ENCODE data around the gene PCDHA10.
"Not testable (repeated sequence)": the region's sequence is repeated elsewhere in the genome, so short reads cannot be mapped to it uniquely, and the experiment has no call there.

The PCDHA10 gene

GRCh38 chr5:140823475-140823874 is 32.2 kb upstream of the PCDHA10 start:
- Histone ChIP-seq H3K27ac (ENCODE audit: low read length) (no peak overlapping the region), H3K79me2 (ENCODE audit: low read length) (no peaks in the 10 kb centered on the region), H4K20me1 (ENCODE audit: insufficient read depth, low read length) (no peaks in the 10 kb centered on the region), H3K36me3 (replicated peaks; ENCODE audit: low read depth, low read length) (no peaks in the 10 kb centered on the region), H3K4me3 (ENCODE audit: low read length) (no peak overlapping the region), H3K4me1 (ENCODE audit: low read length) (no peaks in the 10 kb centered on the region), H3K27me3 (ENCODE audit: low read depth, low read length) (no peaks in the 10 kb centered on the region), H2AFZ (ENCODE audit: low read depth, low read length) (no peak overlapping the region), H3K4me2 (ENCODE audit: low read length) (no peak overlapping the region), H3K9ac (ENCODE audit: low read length) (no peak overlapping the region), H3K9me3 (ENCODE audit: insufficient read depth, low read length) (no peaks in the 10 kb centered on the region)
- no peak for TF ChIP-seq CTCF (IDR thresholded peaks at IDR 0.05; ENCODE audit: low read depth, low read length)
- no peak for TF ChIP-seq EZH2phosphoT487 (IDR thresholded peaks at IDR 0.05; ENCODE audit: low read depth)

GRCh38 chr5:140827704-140828361 is 27.9 kb upstream of the PCDHA10 start, which contains the start of gene PCDHA6:
Gene PCDHA6 (plus strand): TSS chr5:140827960. CDS start chr5:140828092, 132 bp downstream.
- no peaks in the 10 kb centered on the region for H3K79me2 ChIP-seq (ENCODE audit: low read length)
- H3K4me2 ChIP-seq (ENCODE audit: low read length): no peak within 1 kb of the TSS
- no peaks in the 10 kb centered on the region for H3K36me3 ChIP-seq (replicated peaks; ENCODE audit: low read depth, low read length)
- no peak within 1 kb of the TSS for H2AFZ ChIP-seq (ENCODE audit: low read depth, low read length)
- H3K9me3 ChIP-seq (ENCODE audit: insufficient read depth, low read length): no peaks in the 10 kb centered on the region
- no peaks in the 10 kb centered on the region for H3K4me1 ChIP-seq (ENCODE audit: low read length)
- no peak within 1 kb of the TSS for H3K4me3 ChIP-seq (ENCODE audit: low read length)
- no peaks in the 10 kb centered on the region for H3K27me3 ChIP-seq (ENCODE audit: low read depth, low read length)
- TF ChIP-seq EZH2phosphoT487 (IDR thresholded peaks at IDR 0.05; ENCODE audit: low read depth) (no peak), CTCF (IDR thresholded peaks at IDR 0.05; ENCODE audit: low read depth, low read length) (no peak)
- no peak within 1 kb of the TSS for H3K9ac ChIP-seq (ENCODE audit: low read length)
- no peak within 1 kb of the TSS for H3K27ac ChIP-seq (ENCODE audit: low read length)
- no peaks in the 10 kb centered on the region for H4K20me1 ChIP-seq (ENCODE audit: insufficient read depth, low read length)

GRCh38 chr5:140828362-140828737 is 27.3 kb upstream of the PCDHA10 start:
- no peaks in the 10 kb centered on the region for H4K20me1 ChIP-seq (ENCODE audit: insufficient read depth, low read length)
- TF ChIP-seq EZH2phosphoT487 (IDR thresholded peaks at IDR 0.05; ENCODE audit: low read depth): no peak
- TF ChIP-seq CTCF (IDR thresholded peaks at IDR 0.05; ENCODE audit: low read depth, low read length): no peak
- no peak overlapping the region for H3K9ac ChIP-seq (ENCODE audit: low read length)
- no peak overlapping the region for H3K4me2 ChIP-seq (ENCODE audit: low read length)
- no peaks in the 10 kb centered on the region for H3K79me2 ChIP-seq (ENCODE audit: low read length)
- H2AFZ ChIP-seq (ENCODE audit: low read depth, low read length): no peak overlapping the region
- no peaks in the 10 kb centered on the region for H3K9me3 ChIP-seq (ENCODE audit: insufficient read depth, low read length)
- no peak overlapping the region for H3K27ac ChIP-seq (ENCODE audit: low read length)
- H3K4me3 ChIP-seq (ENCODE audit: low read length): no peak overlapping the region
- H3K4me1 ChIP-seq (ENCODE audit: low read length): no peaks in the 10 kb centered on the region
- no peaks in the 10 kb centered on the region for H3K27me3 ChIP-seq (ENCODE audit: low read depth, low read length)
- no peaks in the 10 kb centered on the region for H3K36me3 ChIP-seq (replicated peaks; ENCODE audit: low read depth, low read length)

- not testable (repeated sequence) for H3K27ac ChIP-seq (ENCODE audit: low read length); H3K4me2 ChIP-seq (ENCODE audit: low read length); H3K79me2 ChIP-seq (ENCODE audit: low read length); H3K4me3 ChIP-seq (ENCODE audit: low read length); H3K27me3 ChIP-seq (ENCODE audit: low read depth, low read length); H3K9me3 ChIP-seq (ENCODE audit: insufficient read depth, low read length); H3K36me3 ChIP-seq (replicated peaks; ENCODE audit: low read depth, low read length); H4K20me1 ChIP-seq (ENCODE audit: insufficient read depth, low read length); H3K4me1 ChIP-seq (ENCODE audit: low read length); H3K9ac ChIP-seq (ENCODE audit: low read length); H2AFZ ChIP-seq (ENCODE audit: low read depth, low read length)
Measured at GRCh38 chr5:140829511-140830501, 25.9 kb upstream of the PCDHA10 start.

All from OCI-LY3 (cell line).